NCI-H2107 (cell line): ENCODE measurements around the gene EXOC4.

Experiments used
- DNase-seq: peaks from one replicate; lab custom pipeline; 2025; lab: John Stamatoyannopoulos, UW

EXOC4 gene

GRCh38 chr7:133428876-133429275 lies 176.0 kb downstream of the EXOC4 start:
- DNase-seq: no peak

GRCh38 chr7:133429371-133429770 lies 176.5 kb downstream of the EXOC4 start:
- no peak for DNase-seq

- no peak for DNase-seq
Measured at GRCh38 chr7:133431134-133431724, 178.4 kb downstream of the EXOC4 start.

GRCh38 chr7:133433165-133433812 lies 180.4 kb downstream of the EXOC4 start:
- DNase-seq: no peak

GRCh38 chr7:133434246-133434865 lies 181.5 kb downstream of the EXOC4 start:
- DNase-seq: no peak

GRCh38 chr7:133436014-133436428 lies 183.1 kb downstream of the EXOC4 start:
- DNase-seq: no peak

GRCh38 chr7:133437544-133437943 lies 184.7 kb downstream of the EXOC4 start:
- no peak for DNase-seq

- DNase-seq: no peak
Measured at GRCh38 chr7:133442818-133443217, 189.9 kb downstream of the EXOC4 start.

GRCh38 chr7:133445617-133446016 lies 192.7 kb downstream of the EXOC4 start:
- no peak for DNase-seq

- no peak for DNase-seq
Measured at GRCh38 chr7:133448012-133448411, 195.1 kb downstream of the EXOC4 start.

GRCh38 chr7:133452577-133452976 lies 199.7 kb downstream of the EXOC4 start:
- no peak for DNase-seq

- DNase-seq: no peak
Measured at GRCh38 chr7:133458688-133459087, 205.8 kb downstream of the EXOC4 start.

- no peak for DNase-seq
Measured at GRCh38 chr7:133461421-133461820, 208.5 kb downstream of the EXOC4 start.

GRCh38 chr7:133475655-133476054 lies 222.8 kb downstream of the EXOC4 start:
- no peak for DNase-seq

- no peak for DNase-seq
Measured at GRCh38 chr7:133477791-133478190, 224.9 kb downstream of the EXOC4 start.

GRCh38 chr7:133478591-133479135 lies 225.8 kb downstream of the EXOC4 start:
- peak; percentile 75 for DNase-seq

GRCh38 chr7:133479456-133480065 lies 226.7 kb downstream of the EXOC4 start:
- no peak for DNase-seq

- no peak for DNase-seq
Measured at GRCh38 chr7:133480868-133481267, 228.0 kb downstream of the EXOC4 start.

GRCh38 chr7:133481676-133482075 lies 228.8 kb downstream of the EXOC4 start:
- no peak for DNase-seq

GRCh38 chr7:133482599-133482998 lies 229.7 kb downstream of the EXOC4 start:
- no peak for DNase-seq

- no peak for DNase-seq
Measured at GRCh38 chr7:133484086-133484485, 231.2 kb downstream of the EXOC4 start.

- DNase-seq: no peak
Measured at GRCh38 chr7:133489906-133490305, 237.0 kb downstream of the EXOC4 start.

GRCh38 chr7:133491201-133491691 lies 238.4 kb downstream of the EXOC4 start:
- DNase-seq: no peak
